ENCODE measurements around the gene PML. TPM values are rescaled to one million over a fixed set of nuclear protein-coding genes. Genes with fewer than 3 reads are reported as not detected.

PML gene
- polyA plus RNA-seq, 1 of the 3 experiments (the other 2 are of a cell fraction) = 18.4 TPM

- ChIA-PET CTCF (interaction anchor here (0.8 to 1.2 kb wide), 3 partner anchors 15 to 51 kb away, joined by 3 read pairs; no protein-coding TSS in a partner anchor), POLR2A (no interaction called here)
Measured at GRCh38 chr15:74024687-74025086, 30.2 kb downstream of the PML start.

More at GRCh38 chr15:74024687-74025086, 30.2 kb downstream of the PML start:
- Histone ChIP-seq H4K20me1 (ENCODE audit: insufficient read depth) (peaks cover 14% of the 10 kb centered on the region; the same call in 1 of the 2 replicates), H3K9ac (no peak overlapping the region), H3K4me2 (no peak overlapping the region), H3K79me2 (ENCODE audit: insufficient read depth) (peaks cover 30% of the 10 kb centered on the region; the same call in 1 of the 2 replicates), H3K9me2 (no peaks in the 10 kb centered on the region), H3K4me1 (ENCODE audit: control insufficient read depth in 1 of 2, insufficient read depth in 2 of 2, low read depth in 1 of 2, low read length in 1 of 2) (peaks cover 0 to 8% of the 10 kb centered on the region in 2 experiments; a peak in 2 of 4 replicates), H3K4me3 (ENCODE audit: low read depth in 2 of 2, low read length in 1 of 2) (no peak overlapping the region), H2AFZ (ENCODE audit: low read depth) (no peak overlapping the region), H3F3A (replicated peaks; ENCODE audit: insufficient read depth) (no peaks in the 10 kb centered on the region), H3K27me3 (ENCODE audit: insufficient read depth) (no peaks in the 10 kb centered on the region), H3K36me3 (replicated peaks in 1 of 2; ENCODE audit: control insufficient read depth in 1 of 2, insufficient read depth in 2 of 2, low read length in 1 of 2) (peaks cover 13 to 45% of the 10 kb centered on the region in 2 experiments), H3K9me3 (no peaks in the 10 kb centered on the region), H3K27ac (ENCODE audit: low read depth in 2 of 2, low read length in 1 of 2) (no peak overlapping the region)
- 88% methylated on average over 2 of the region's 2 CpGs for WGBS (ENCODE audit: low lambda C conversion rate)
- DNase-seq = no peak
- TF ChIP-seq CTCF (IDR thresholded peaks at IDR 0.05) (no peak), EZH2phosphoT487 (IDR thresholded peaks at IDR 0.05; ENCODE audit: borderline replicate concordance, low read depth) (no peak), RCOR1 (IDR thresholded peaks at IDR 0.05; ENCODE audit: low read length) (no peak), MXI1 (IDR thresholded peaks at IDR 0.05; ENCODE audit: low read depth, low read length) (no peak), USF2 (IDR thresholded peaks at IDR 0.05; ENCODE audit: borderline replicate concordance, low read depth, low read length) (no peak), EP300 (IDR thresholded peaks at IDR 0.05; ENCODE audit: borderline replicate concordance in 1 of 2, low read depth in 1 of 2, low read length in 1 of 2) (no peak), JUND (IDR thresholded peaks at IDR 0.05) (no peak), SMC3 (IDR thresholded peaks at IDR 0.05; ENCODE audit: low read depth, low read length) (no peak), TCF12 (IDR thresholded peaks at IDR 0.05) (no peak), FOSL2 (IDR thresholded peaks at IDR 0.05; ENCODE audit: borderline replicate concordance, low read depth) (no peak), RFX5 (IDR thresholded peaks at IDR 0.05; ENCODE audit: low read length) (no peak), GATA2 (CRISPR knock-in tag; IDR thresholded peaks at IDR 0.05) (no peak)
- TF ChIP-seq, protein P1, sequence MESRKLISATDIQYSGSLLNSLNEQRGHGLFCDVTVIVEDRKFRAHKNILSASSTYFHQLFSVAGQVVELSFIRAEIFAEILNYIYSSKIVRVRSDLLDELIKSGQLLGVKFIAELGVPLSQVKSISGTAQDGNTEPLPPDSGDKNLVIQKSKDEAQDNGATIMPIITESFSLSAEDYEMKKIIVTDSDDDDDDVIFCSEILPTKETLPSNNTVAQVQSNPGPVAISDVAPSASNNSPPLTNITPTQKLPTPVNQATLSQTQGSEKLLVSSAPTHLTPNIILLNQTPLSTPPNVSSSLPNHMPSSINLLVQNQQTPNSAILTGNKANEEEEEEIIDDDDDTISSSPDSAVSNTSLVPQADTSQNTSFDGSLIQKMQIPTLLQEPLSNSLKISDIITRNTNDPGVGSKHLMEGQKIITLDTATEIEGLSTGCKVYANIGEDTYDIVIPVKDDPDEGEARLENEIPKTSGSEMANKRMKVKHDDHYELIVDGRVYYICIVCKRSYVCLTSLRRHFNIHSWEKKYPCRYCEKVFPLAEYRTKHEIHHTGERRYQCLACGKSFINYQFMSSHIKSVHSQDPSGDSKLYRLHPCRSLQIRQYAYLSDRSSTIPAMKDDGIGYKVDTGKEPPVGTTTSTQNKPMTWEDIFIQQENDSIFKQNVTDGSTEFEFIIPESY (IDR thresholded peaks at IDR 0.05; ENCODE audit: borderline replicate concordance, low read depth) = no peak
